ENCODE results near the gene GATAD2A.

The GATAD2A gene

DNA sequence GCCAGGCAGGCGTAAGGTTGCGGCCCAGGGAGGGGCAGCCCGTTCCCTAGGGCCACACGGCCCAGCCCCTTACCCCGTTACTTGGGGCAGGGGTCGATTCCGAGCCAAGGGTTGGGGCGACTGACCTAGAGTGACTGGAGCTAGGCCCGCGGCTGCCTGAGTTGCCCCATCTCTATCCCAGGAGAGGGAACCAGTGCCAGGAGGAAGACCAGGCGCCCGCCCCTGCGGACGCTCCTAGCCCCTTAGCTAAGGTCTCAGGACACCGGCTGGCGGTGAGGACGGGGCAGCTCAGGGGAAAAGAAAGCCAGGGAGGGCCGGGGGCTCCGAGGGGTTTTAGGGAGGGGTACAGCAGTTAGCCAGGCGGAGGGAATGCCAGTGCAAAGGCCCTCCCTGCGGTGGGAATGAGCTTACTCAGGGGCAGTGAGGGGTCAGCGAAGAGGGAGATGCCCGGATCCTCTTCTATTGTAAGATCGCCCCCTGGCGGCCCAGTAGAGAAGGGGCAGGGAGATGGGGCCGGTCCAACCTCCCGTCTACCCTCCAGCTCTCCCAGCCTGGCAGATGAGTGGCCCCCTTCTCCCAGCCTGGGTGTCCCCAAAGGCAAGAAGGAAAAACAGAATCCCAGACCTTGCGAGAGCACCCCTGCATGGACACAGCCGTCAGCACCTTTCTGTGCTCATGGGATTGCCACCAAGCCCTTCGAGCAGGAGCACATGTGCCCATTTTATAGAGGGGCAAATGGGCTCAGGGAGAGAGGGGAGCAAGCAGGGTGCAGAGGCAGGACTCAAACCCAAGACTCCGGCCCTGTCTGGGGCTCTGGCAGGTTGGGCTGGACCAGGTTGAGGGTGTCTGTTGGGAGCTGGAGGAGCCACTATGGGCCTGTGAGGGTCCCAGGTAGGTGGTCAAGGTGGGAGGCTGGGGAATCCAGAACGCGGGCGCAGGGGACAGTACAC is 148.9 kb downstream of the GATAD2A start:
- no peaks in the 10 kb centered on the region for H3K79me2 ChIP-seq (ENCODE audit: insufficient read depth, low read length)
- H3K9ac ChIP-seq (ENCODE audit: low read depth, low read length, poor library complexity, severe bottlenecking): no peak overlapping the region
- no peaks in the 10 kb centered on the region for H3K4me1 ChIP-seq (ENCODE audit: insufficient read depth, low read length, poor library complexity, severe bottlenecking)
- H3K27me3 ChIP-seq (ENCODE audit: insufficient read depth, low read length, poor library complexity, severe bottlenecking): no peaks in the 10 kb centered on the region
- H3K4me2 ChIP-seq (ENCODE audit: low read depth, low read length, poor library complexity, severe bottlenecking): no peak overlapping the region
- no peaks in the 10 kb centered on the region for H3F3A ChIP-seq (ENCODE audit: low read depth)
- TF ChIP-seq, protein P1, sequence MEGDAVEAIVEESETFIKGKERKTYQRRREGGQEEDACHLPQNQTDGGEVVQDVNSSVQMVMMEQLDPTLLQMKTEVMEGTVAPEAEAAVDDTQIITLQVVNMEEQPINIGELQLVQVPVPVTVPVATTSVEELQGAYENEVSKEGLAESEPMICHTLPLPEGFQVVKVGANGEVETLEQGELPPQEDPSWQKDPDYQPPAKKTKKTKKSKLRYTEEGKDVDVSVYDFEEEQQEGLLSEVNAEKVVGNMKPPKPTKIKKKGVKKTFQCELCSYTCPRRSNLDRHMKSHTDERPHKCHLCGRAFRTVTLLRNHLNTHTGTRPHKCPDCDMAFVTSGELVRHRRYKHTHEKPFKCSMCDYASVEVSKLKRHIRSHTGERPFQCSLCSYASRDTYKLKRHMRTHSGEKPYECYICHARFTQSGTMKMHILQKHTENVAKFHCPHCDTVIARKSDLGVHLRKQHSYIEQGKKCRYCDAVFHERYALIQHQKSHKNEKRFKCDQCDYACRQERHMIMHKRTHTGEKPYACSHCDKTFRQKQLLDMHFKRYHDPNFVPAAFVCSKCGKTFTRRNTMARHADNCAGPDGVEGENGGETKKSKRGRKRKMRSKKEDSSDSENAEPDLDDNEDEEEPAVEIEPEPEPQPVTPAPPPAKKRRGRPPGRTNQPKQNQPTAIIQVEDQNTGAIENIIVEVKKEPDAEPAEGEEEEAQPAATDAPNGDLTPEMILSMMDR (conservative IDR thresholded peaks at IDR 0.05; ENCODE audit: low read length): peak; percentile 71
- TF ChIP-seq EZH2phosphoT487 (IDR thresholded peaks at IDR 0.05; ENCODE audit: borderline replicate concordance): no peak
- H3K36me3 ChIP-seq (ENCODE audit: insufficient read depth, low read length): no peaks in the 10 kb centered on the region
- no peaks in the 10 kb centered on the region for H4K20me1 ChIP-seq (ENCODE audit: insufficient read depth, low read length, poor library complexity, severe bottlenecking)
- H3K9me2 ChIP-seq (replicated peaks; ENCODE audit: low read depth, low read length): no peaks in the 10 kb centered on the region
- H3K4me3 ChIP-seq (ENCODE audit: low read length, poor library complexity, severe bottlenecking): no peak overlapping the region
- no peak overlapping the region for H2AFZ ChIP-seq (ENCODE audit: low read length)
- H3K9me3 ChIP-seq (ENCODE audit: insufficient read depth, low read depth, low read length): no peaks in the 10 kb centered on the region

DNA sequence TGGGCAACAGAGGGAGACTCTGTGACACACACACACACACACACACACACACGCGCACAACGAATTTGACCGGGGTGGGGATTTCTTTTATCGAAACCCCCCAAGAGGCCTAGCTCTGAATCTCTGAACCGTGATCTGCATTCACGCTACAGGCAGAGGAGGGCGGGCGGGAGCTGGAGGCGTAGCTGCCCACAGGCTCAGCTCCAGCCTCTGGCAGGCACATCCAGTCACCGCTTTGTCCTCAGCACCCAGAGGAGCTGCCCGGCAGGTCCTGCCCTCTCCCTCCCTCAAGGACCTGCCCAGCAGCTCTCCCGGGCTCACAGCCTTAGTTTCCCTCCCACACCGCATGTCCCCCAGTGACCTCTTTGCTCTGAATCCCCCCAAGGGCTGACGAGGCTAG is 152.6 kb downstream of the GATAD2A start:
- H3F3A ChIP-seq (ENCODE audit: low read depth): no peaks in the 10 kb centered on the region
- TF ChIP-seq, protein P1 (conservative IDR thresholded peaks at IDR 0.05; ENCODE audit: low read length): no peak
- TF ChIP-seq EZH2phosphoT487 (IDR thresholded peaks at IDR 0.05; ENCODE audit: borderline replicate concordance): no peak
- H3K9me3 ChIP-seq (ENCODE audit: insufficient read depth, low read depth, low read length): no peaks in the 10 kb centered on the region
- H4K20me1 ChIP-seq (ENCODE audit: insufficient read depth, low read length, poor library complexity, severe bottlenecking): no peaks in the 10 kb centered on the region
- H3K36me3 ChIP-seq (ENCODE audit: insufficient read depth, low read length): no peaks in the 10 kb centered on the region
- no peak overlapping the region for H3K4me2 ChIP-seq (ENCODE audit: low read depth, low read length, poor library complexity, severe bottlenecking)
- H3K9ac ChIP-seq (ENCODE audit: low read depth, low read length, poor library complexity, severe bottlenecking): no peak overlapping the region
- H3K4me1 ChIP-seq (ENCODE audit: insufficient read depth, low read length, poor library complexity, severe bottlenecking): no peaks in the 10 kb centered on the region
- H3K9me2 ChIP-seq (replicated peaks; ENCODE audit: low read depth, low read length): no peaks in the 10 kb centered on the region
- H2AFZ ChIP-seq (ENCODE audit: low read length): no peak overlapping the region
- no peak overlapping the region for H3K4me3 ChIP-seq (ENCODE audit: low read length, poor library complexity, severe bottlenecking)
- no peaks in the 10 kb centered on the region for H3K27me3 ChIP-seq (ENCODE audit: insufficient read depth, low read length, poor library complexity, severe bottlenecking)
- no peaks in the 10 kb centered on the region for H3K79me2 ChIP-seq (ENCODE audit: insufficient read depth, low read length)

All from Loucy (cell line).